Astrocyte of the spinal cord (primary cell): ENCODE measurements around the gene AGO3.

Source experiments
- DNase-seq: peaks from one replicate; pipeline ENCODE4 v3.0.0; 2011; ENCODE audit warnings: low read depth, low spot score
- H3K4me3 ChIP-seq: 2 replicates; pipeline ENCODE4 v1.5.1; 2011; ENCODE audit warnings: low read depth, mild to moderate bottlenecking, low read length, moderate library complexity
- in situ Hi-C: cut with HindIII; loops from 2 replicates; pipeline ENCODE4 v1.10.0; 2017; ENCODE audit warnings: low sequenced_read_pairs
- TF ChIP-seq, protein P1 (sequence below): IDR thresholded peaks from 2 replicates; pipeline ENCODE4 v1.5.1; 2012; ENCODE audit warnings: low read depth, mild to moderate bottlenecking, low read length, inconsistent platforms

The AGO3 gene

DNA sequence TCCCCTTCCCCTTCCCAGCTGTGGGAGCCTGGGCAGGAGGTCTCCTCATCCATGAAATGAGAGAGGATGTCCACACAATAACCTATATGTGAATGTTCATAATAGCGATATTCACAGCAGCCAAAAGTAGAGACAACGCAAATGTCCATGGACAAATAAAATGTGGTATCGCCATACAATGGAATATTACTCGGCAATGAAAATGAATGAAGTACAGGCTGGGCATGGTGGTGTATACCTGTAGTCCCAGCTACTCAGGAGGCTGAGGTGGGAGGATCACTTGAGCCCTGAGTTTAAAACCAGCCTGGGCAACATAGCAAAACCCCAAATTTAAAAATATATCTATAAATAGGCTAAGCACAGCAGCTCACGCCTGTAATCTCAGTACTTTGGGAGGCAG lies 170.6 kb downstream of the AGO3 start:
- no peak overlapping the region for H3K4me3 ChIP-seq
- TF ChIP-seq, protein P1, sequence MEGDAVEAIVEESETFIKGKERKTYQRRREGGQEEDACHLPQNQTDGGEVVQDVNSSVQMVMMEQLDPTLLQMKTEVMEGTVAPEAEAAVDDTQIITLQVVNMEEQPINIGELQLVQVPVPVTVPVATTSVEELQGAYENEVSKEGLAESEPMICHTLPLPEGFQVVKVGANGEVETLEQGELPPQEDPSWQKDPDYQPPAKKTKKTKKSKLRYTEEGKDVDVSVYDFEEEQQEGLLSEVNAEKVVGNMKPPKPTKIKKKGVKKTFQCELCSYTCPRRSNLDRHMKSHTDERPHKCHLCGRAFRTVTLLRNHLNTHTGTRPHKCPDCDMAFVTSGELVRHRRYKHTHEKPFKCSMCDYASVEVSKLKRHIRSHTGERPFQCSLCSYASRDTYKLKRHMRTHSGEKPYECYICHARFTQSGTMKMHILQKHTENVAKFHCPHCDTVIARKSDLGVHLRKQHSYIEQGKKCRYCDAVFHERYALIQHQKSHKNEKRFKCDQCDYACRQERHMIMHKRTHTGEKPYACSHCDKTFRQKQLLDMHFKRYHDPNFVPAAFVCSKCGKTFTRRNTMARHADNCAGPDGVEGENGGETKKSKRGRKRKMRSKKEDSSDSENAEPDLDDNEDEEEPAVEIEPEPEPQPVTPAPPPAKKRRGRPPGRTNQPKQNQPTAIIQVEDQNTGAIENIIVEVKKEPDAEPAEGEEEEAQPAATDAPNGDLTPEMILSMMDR, result no peak
- DNase-seq, result no peak
- in situ Hi-C loops, result no loop called here

DNA sequence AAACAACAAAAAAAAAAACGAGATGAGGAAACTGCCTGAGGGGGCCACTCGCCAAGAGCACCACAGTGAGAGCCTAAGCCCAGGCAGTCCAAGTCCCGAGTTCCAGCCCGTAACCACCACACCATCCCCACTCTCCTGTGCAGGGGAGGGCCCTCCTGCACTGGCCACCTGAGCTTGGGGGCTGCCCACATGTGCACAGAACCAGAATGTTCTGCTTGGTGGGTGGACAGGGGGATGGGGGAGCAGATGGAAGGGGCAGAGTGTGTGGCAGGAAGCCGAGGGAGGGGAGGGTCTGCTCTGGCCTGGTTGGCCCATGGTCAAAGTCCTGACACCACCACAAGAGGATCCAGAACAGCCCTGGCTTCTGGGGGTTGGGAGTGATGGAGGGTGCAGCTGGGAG lies 175.4 kb downstream of the AGO3 start:
- in situ Hi-C loops, result no loop called here
- H3K4me3 ChIP-seq, result no peak overlapping the region
- no peak for DNase-seq
- TF ChIP-seq, protein P1, result no peak

DNA sequence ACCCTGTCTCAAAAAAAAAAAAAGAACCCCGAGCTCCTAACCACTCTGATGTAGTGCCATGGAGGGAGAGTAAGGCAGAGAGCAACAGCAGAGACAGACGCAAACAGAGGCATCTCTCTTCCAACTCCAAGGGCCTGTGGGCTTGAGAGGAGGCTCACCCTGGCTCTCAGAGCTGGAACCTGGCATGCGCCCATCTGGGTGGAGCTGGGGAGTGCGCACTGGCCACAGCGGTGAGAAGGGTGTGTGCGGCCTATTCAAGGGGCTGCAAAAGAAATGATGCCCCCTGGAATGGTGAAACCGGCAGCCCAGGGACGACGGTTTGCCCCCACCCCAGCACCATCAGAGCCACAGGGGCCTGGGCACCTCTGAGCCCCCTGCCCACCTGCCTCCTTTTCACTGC lies 176.5 kb downstream of the AGO3 start:
- H3K4me3 ChIP-seq, result no peak overlapping the region
- DNase-seq, result no peak
- TF ChIP-seq, protein P1, result no peak
- in situ Hi-C loops, result no loop called here

DNA sequence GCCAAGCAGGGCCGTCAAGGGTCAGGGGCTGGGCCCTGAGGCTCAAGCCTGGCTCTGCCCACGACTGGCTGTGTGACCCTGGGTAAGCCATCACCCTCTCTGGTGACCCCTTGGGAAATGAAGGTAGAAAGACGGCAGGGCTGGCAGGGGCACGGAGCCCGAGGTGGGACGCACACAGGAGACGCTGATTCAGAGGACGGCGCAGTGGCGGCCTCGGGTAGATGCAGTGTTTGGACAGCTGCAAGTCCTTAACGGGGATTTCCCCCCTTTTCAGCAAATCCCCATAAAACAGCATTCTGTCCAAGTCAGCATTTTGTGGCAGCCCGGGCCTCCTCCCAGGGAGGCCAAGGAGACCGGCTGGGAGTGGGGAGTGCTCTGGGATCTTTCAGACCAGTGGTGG lies 177.4 kb downstream of the AGO3 start:
- in situ Hi-C loops, result no loop called here
- peak; percentile 68 for DNase-seq
- TF ChIP-seq, protein P1, result no peak
- no peak overlapping the region for H3K4me3 ChIP-seq

DNA sequence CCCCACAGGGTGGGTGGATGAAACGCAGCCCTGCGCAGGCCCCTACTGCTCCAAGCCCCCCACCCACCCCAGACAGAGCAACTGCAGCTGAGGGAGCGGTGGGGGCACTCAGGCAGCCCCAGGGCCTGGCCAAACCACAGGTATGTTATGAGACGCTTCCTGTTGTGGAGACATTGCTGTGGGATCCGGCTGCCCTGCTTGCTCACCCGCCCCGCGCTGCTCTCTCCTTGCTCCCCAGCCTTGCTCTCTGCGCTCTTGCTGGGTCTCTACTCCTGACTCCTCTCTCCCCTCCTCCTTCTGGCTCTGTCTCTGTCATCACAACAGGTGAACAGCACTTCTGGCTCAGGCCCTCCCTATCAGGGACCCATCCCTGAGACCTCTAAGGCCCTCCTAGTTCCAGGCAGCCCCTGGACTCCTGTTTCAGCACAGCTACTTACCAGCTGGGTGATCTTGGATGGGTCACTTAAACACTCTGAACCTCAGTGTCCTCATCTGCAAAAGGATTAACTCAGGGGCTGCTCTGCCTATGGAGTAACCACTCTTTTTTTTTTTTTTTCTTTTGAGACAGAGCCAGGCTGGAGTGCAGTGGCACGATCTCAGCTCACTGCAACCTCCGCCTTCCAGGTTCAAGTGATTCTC lies 178.3 kb downstream of the AGO3 start:
- in situ Hi-C loops, result no loop called here
- peak; percentile 82 for DNase-seq
- TF ChIP-seq, protein P1, result no peak

DNA sequence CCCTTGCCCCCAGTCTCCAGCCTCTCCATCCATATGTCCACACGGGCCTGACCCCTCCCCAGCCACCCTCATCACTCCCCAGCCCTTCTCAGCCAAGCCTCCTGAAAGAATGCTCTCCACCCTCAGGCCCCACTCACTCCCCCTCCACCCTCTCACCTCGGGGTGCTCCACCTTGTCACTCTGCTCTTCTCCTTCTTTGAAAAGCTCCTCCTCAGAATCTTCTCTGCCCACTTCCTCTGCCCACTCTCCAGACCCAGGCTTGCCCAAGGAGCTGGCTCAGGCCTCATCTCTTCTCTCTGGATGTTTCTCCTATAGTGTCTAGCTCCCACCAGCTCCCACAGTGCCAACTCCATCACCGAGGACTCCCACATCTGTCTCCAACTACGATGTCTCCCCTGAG lies 180.2 kb downstream of the AGO3 start:
- in situ Hi-C loops, result no loop called here
- TF ChIP-seq, protein P1, result no peak
- DNase-seq, result no peak
- H3K4me3 ChIP-seq, result no peak overlapping the region

More for the DNA sequence above, 178.3 kb downstream of the AGO3 start:
- H3K4me3 ChIP-seq, result no peak overlapping the region
